ENCODE data around the gene BBS1.
"Not testable (repeated sequence)": the region's sequence is repeated elsewhere in the genome, so short reads cannot be mapped to it uniquely, and the experiment has no call there.

Gene BBS1

GRCh38 chr11:66529069-66529468 lies 18.6 kb downstream of the BBS1 start:
- DNase-seq, result no peak

GRCh38 chr11:66529655-66530054 lies 19.2 kb downstream of the BBS1 start:
- no peak for DNase-seq

GRCh38 chr11:66530927-66531709 lies 20.7 kb downstream of the BBS1 start:
- DNase-seq, result no peak

- no peak for DNase-seq
These were observed 21.4 kb downstream of the BBS1 start for GRCh38 chr11:66531841-66532240.

- no peak for DNase-seq
These were observed 22.3 kb downstream of the BBS1 start for GRCh38 chr11:66532784-66533183.

- DNase-seq, result no peak
These were observed 28.9 kb downstream of the BBS1 start for GRCh38 chr11:66539170-66539869.

GRCh38 chr11:66539870-66540213 lies 29.4 kb downstream of the BBS1 start:
- no peak for DNase-seq

- DNase-seq, result not testable (repeated sequence)
These were observed 30.2 kb downstream of the BBS1 start for GRCh38 chr11:66540598-66540997.

- no peak for DNase-seq
These were observed 31.5 kb downstream of the BBS1 start for GRCh38 chr11:66541892-66542291.

GRCh38 chr11:66542362-66542761 lies 31.9 kb downstream of the BBS1 start:
- no peak for DNase-seq

- DNase-seq, result peak; percentile 62
These were observed 33.0 kb downstream of the BBS1 start for GRCh38 chr11:66543263-66544107.

- not testable (repeated sequence) for DNase-seq
These were observed 34.5 kb downstream of the BBS1 start for GRCh38 chr11:66544952-66545351.

- peak; percentile 89 for DNase-seq
These were observed 35.4 kb downstream of the BBS1 start, which contains the start of gene ZDHHC24 for GRCh38 chr11:66545701-66546367. TSS of gene ZDHHC24 (minus strand) at chr11:66546048. CDS start at chr11:66546003, 45 bp downstream.

GRCh38 chr11:66546368-66546965 lies 36.0 kb downstream of the BBS1 start, which contains the start of gene ACTN3:
TSS of gene ACTN3 (plus strand) at chr11:66546903. CDS start at chr11:66546938, 35 bp downstream.
- DNase-seq, result peak; percentile 3

GRCh38 chr11:66546966-66547661 lies 36.7 kb downstream of the BBS1 start:
- no peak for DNase-seq

- no peak for DNase-seq
These were observed 37.2 kb downstream of the BBS1 start for GRCh38 chr11:66547662-66548009.

- DNase-seq, result no peak
These were observed 37.6 kb downstream of the BBS1 start for GRCh38 chr11:66548041-66548440.

- no peak for DNase-seq
These were observed 38.6 kb downstream of the BBS1 start for GRCh38 chr11:66548774-66549630.

GRCh38 chr11:66549696-66550095 lies 39.3 kb downstream of the BBS1 start:
- DNase-seq, result no peak

- DNase-seq, result no peak
These were observed 40.5 kb downstream of the BBS1 start for GRCh38 chr11:66550887-66551286.

GRCh38 chr11:66554602-66555001 lies 44.2 kb downstream of the BBS1 start:
- DNase-seq, result no peak

Data from CD4-positive, alpha-beta T cell treated with Interleukin-4 for 4 hours (primary cell).